Rectal smooth muscle tissue (tissue), 1 donor: ENCODE data around the gene UGT1A5.

Experiments
- H3K27ac ChIP-seq: one replicate; pipeline ENCODE4 v1.7.0; 2013; ENCODE audit warnings: low read depth, low read length, inconsistent platforms
- H3K27me3 ChIP-seq: one replicate; pipeline ENCODE4 v1.7.0; 2013; ENCODE audit warnings: low read length; ENCODE audit not compliant: control insufficient read depth, insufficient read depth
- H3K36me3 ChIP-seq: one replicate; pipeline ENCODE4 v1.7.0; 2013; ENCODE audit warnings: low read length; ENCODE audit not compliant: control insufficient read depth, insufficient read depth
- H3K4me1 ChIP-seq: one replicate; pipeline ENCODE4 v1.7.0; 2013; ENCODE audit warnings: low read length; ENCODE audit not compliant: control insufficient read depth, insufficient read depth
- H3K4me3 ChIP-seq: one replicate; pipeline ENCODE4 v1.7.0; 2013; ENCODE audit warnings: low read length
- H3K9ac ChIP-seq: one replicate; pipeline ENCODE4 v1.7.0; 2013; ENCODE audit warnings: low read length

The UGT1A5 gene

GRCh38 chr2:233712611-233713261, at the start of gene UGT1A5:
Gene UGT1A5, plus strand, starts transcription at chr2:233712907. Its CDS starts 85 bp downstream, at chr2:233712992.
- Histone ChIP-seq H3K4me3 (no peak within 1 kb of the TSS), H3K4me1 (no peaks in the 10 kb centered on the region), H3K27me3 (no peaks in the 10 kb centered on the region), H3K9ac (no peak within 1 kb of the TSS), H3K36me3 (no peaks in the 10 kb centered on the region), H3K27ac (no peak within 1 kb of the TSS)

DNA sequence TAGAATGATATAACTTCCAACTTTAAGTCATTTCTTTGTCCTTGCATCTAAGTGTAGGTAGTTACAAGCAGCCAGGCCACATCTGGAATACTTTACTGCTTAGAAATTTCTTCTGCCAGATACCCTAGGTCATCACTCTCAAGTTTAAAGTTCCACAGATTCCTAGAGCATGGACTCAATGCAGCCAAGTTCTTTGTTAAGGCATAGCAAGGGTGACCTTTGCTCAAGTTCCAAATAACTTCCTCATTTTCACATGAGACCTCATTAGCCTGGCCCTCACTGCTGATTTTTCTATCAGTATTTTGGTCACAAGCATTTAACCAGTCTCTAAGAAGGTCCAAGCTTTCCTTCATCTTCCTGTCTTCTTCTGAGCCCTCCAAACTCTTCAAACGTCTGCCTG, 48.8 kb upstream of the UGT1A5 start:
- no peak overlapping the region for H3K4me3 ChIP-seq
- H3K9ac ChIP-seq, result no peak overlapping the region
- no peaks in the 10 kb centered on the region for H3K4me1 ChIP-seq
- no peaks in the 10 kb centered on the region for H3K27me3 ChIP-seq
- H3K36me3 ChIP-seq, result no peaks in the 10 kb centered on the region
- H3K27ac ChIP-seq, result no peak overlapping the region

DNA sequence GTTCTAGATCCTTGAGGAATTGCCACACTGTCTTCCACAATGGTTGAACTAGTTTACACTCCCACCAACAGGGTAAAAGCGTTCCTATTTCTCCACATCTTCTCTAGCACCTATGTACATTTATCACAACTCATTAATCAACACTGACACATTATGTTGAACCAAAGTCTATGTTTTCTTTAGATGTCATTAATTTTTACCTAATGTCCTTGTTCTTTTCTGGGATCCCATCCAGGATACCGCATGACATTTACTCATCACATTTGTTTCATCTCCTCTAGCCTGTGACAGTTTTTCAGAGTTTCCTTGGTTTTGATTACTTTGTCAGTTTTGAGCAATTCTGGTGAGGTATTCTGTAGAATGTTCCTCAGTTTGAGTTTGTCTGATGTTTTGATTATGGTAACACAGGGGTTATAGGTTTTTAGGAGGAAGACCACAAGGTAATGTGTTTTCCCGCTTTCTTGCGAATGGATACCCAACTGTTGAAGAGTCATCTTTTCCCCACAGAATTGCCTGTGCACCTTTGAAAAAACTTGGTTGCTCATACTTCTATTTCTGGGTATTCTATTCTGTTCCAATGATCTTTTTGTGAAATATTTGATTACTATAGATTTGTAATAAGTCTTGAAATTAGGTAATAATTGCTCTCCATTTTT, 44.0 kb upstream of the UGT1A5 start:
- Histone ChIP-seq H3K9ac (no peak overlapping the region), H3K27me3 (no peaks in the 10 kb centered on the region), H3K4me1 (no peaks in the 10 kb centered on the region), H3K36me3 (no peaks in the 10 kb centered on the region), H3K27ac (no peak overlapping the region), H3K4me3 (no peak overlapping the region)

GRCh38 chr2:233671290-233672161, 41.2 kb upstream of the UGT1A5 start, which contains the start of gene UGT1A9:
Gene UGT1A9, plus strand, starts transcription at chr2:233671898. Its CDS starts 37 bp downstream, at chr2:233671935.
- no peaks in the 10 kb centered on the region for H3K36me3 ChIP-seq
- H3K4me1 ChIP-seq, result no peaks in the 10 kb centered on the region
- H3K27ac ChIP-seq, result no peak within 1 kb of the TSS
- no peak within 1 kb of the TSS for H3K4me3 ChIP-seq
- no peak within 1 kb of the TSS for H3K9ac ChIP-seq
- H3K27me3 ChIP-seq, result no peaks in the 10 kb centered on the region

- no peaks in the 10 kb centered on the region for H3K27me3 ChIP-seq
- H3K4me1 ChIP-seq, result no peaks in the 10 kb centered on the region
- H3K9ac ChIP-seq, result no peak overlapping the region
- H3K27ac ChIP-seq, result no peak overlapping the region
- no peak overlapping the region for H3K4me3 ChIP-seq
- H3K36me3 ChIP-seq, result no peaks in the 10 kb centered on the region
Measured at GRCh38 chr2:233672886-233673285, 39.8 kb upstream of the UGT1A5 start.

DNA sequence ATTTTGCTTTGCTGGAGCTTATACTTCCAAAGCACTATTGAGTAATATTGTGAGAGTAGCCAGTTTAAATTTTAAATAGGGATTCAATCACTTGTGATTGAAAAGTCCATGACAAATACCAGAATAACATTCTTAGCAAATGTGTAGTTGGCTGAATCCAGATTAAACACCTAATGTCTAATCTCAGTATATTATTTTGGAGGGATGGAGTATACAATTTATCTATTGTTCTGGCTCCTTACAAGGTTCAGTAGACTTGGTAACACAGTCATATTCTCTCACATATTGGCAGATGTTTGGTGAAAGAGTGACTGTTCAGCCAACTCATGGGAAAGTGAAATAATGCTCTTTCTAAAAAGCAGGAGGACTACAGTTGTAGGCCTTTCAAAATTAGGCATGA, 38.8 kb upstream of the UGT1A5 start:
- Histone ChIP-seq H3K27me3 (no peaks in the 10 kb centered on the region), H3K9ac (no peak overlapping the region), H3K27ac (no peak overlapping the region), H3K4me3 (no peak overlapping the region), H3K4me1 (no peaks in the 10 kb centered on the region), H3K36me3 (no peaks in the 10 kb centered on the region)

GRCh38 chr2:233674314-233674713, 38.4 kb upstream of the UGT1A5 start:
- H3K27me3 ChIP-seq, result no peaks in the 10 kb centered on the region
- no peak overlapping the region for H3K4me3 ChIP-seq
- H3K9ac ChIP-seq, result no peak overlapping the region
- no peaks in the 10 kb centered on the region for H3K4me1 ChIP-seq
- no peak overlapping the region for H3K27ac ChIP-seq
- no peaks in the 10 kb centered on the region for H3K36me3 ChIP-seq

GRCh38 chr2:233674995-233675394, 37.7 kb upstream of the UGT1A5 start:
- Histone ChIP-seq H3K4me3 (no peak overlapping the region), H3K36me3 (no peaks in the 10 kb centered on the region), H3K27me3 (no peaks in the 10 kb centered on the region), H3K27ac (no peak overlapping the region), H3K4me1 (no peaks in the 10 kb centered on the region), H3K9ac (no peak overlapping the region)

DNA sequence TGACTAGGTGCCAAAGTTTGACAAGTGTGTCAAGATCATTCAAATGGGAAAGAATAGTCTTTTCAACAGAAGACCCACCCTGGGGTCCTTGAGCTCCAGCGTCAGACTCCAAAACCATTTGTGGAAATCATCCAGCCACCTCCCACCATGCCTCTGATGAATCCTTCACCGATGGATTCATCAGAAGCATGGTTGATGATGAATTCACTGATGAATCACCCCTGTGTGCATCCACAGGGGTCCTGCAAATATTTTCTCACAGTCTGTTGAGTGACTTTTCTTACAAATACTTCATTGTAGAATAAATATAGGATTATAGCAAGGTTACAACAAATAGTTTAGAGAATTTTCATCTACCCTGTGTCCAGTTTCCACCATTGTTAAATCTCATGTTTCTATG, 36.7 kb upstream of the UGT1A5 start:
- Histone ChIP-seq H3K9ac (no peak overlapping the region), H3K4me3 (no peak overlapping the region), H3K36me3 (no peaks in the 10 kb centered on the region), H3K27ac (no peak overlapping the region), H3K27me3 (no peaks in the 10 kb centered on the region), H3K4me1 (no peaks in the 10 kb centered on the region)

- Histone ChIP-seq H3K4me3 (no peak overlapping the region), H3K27me3 (no peaks in the 10 kb centered on the region), H3K36me3 (no peaks in the 10 kb centered on the region), H3K27ac (no peak overlapping the region), H3K9ac (no peak overlapping the region), H3K4me1 (no peaks in the 10 kb centered on the region)
Measured at GRCh38 chr2:233679196-233679595, 33.5 kb upstream of the UGT1A5 start.

DNA sequence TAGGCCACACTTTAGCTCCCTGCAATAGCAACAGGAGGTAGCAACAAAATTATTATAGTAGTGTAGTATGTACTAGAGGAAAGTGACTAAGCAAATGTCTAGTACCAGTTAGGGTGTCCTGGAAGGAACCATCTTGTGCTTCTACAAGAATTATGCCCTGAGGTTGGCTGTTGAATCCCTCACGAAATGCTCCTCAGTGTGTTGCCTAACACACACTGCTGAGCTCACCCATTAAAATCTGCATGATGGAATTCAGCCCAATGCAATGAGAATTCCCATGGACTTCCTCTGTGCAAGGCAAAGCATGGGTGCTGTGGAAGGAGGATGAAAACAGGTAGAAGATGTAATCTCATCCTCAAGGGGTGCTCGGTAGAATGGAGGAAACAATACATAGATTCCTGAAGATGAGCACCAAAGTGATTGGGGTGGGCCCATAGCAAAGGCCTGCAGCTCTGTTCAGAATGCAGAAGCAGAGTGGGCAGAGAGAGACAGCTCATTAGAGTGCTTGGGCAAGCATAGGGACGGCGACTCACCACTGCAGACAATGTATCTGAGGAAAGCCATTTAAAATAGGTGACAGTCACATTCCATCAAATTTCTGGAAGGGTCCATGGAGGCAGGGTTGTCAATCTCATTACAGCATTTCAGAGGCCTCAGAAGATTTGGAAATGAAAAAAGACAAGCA, 32.2 kb upstream of the UGT1A5 start:
- Histone ChIP-seq H3K36me3 (no peaks in the 10 kb centered on the region), H3K4me3 (no peak overlapping the region), H3K4me1 (no peaks in the 10 kb centered on the region), H3K27ac (no peak overlapping the region), H3K27me3 (no peaks in the 10 kb centered on the region), H3K9ac (no peak overlapping the region)

DNA sequence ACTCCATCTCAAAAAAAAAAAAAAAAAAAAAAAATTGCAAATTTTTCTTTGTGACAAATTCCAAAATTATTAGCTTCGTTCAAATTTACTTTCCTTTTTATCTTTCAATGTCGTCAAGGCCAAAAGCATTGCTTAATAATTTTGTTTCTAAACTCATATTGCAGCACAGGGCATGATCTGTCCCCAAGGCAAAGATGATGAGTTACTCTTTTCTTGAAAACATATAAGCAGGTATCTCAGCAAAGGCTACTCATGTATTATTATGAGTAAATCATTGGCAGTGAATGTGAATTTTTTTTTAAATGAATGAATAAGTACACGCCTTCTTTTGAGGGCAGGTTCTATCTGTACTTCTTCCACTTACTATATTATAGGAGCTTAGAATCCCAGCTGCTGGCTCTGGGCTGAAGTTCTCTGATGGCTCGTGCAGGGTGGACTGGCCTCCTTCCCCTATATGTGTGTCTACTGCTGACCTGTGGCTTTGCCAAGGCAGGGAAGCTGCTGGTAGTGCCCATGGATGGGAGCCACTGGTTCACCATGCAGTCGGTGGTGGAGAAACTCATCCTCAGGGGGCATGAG, 31.1 kb upstream of the UGT1A5 start, which contains the start of gene UGT1A7:
Gene UGT1A7, plus strand, starts transcription at position 381 of the 579 bp plus-strand sequence. Its CDS starts 37 bp downstream, at position 418.
- H3K27ac ChIP-seq, result no peak within 1 kb of the TSS
- H3K4me3 ChIP-seq, result no peak within 1 kb of the TSS
- no peaks in the 10 kb centered on the region for H3K27me3 ChIP-seq
- no peaks in the 10 kb centered on the region for H3K4me1 ChIP-seq
- no peak within 1 kb of the TSS for H3K9ac ChIP-seq
- H3K36me3 ChIP-seq, result no peaks in the 10 kb centered on the region
